ENCODE results near the gene GOLGA8M.
"Not testable (repeated sequence)": the region's sequence is repeated elsewhere in the genome, so short reads cannot be mapped to it uniquely, and the experiment has no call there.

The GOLGA8M gene

DNA sequence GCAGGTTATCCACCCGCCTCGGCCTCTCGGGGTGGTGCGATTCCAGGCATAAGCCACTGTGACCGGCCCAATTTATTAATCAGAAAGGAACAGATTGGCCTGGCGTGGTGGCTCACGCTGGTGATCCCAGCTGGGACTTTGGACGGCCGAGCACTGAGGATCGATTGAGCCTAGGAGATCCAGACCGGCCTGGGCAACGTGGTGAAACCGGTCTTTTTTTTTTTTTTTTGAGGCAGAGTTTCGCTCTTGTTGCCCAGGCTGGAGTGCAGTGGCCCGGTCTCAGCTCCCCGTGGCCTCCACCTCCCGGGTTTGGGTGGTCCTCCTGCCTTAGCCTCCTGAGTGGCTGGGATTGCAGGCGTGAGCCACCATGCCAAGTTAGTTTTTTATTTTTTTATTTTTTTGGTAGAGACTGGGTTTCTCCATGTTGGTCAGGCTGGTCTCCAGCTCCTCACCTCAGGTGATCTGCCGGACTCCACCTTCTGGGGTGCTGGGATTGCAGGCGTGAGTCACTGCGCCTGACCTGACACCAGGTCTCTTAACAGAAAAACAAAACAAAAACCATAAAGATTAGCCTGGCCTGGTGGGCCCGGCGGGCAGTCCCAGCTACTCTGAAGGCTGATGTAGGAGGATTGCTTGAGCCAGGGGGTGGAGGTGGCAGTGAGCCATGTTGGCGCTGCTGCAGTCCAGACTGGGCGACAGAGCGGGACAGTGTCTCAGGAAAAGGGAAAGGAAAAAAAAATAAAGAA is 18.0 kb downstream of the GOLGA8M start:
- H3K4me3 ChIP-seq (ENCODE audit: low read length); H3K79me2 ChIP-seq (ENCODE audit: low read length); H3K27me3 ChIP-seq (ENCODE audit: low read depth, low read length); H3K9ac ChIP-seq (ENCODE audit: low read length); H2AFZ ChIP-seq (ENCODE audit: low read depth, low read length); H3K4me2 ChIP-seq (ENCODE audit: low read length); H3K27ac ChIP-seq (ENCODE audit: low read length); H3K9me3 ChIP-seq (ENCODE audit: insufficient read depth, low read length); H3K36me3 ChIP-seq (replicated peaks; ENCODE audit: low read depth, low read length); H3K4me1 ChIP-seq (ENCODE audit: low read length); H4K20me1 ChIP-seq (ENCODE audit: insufficient read depth, low read length): not testable (repeated sequence)

DNA sequence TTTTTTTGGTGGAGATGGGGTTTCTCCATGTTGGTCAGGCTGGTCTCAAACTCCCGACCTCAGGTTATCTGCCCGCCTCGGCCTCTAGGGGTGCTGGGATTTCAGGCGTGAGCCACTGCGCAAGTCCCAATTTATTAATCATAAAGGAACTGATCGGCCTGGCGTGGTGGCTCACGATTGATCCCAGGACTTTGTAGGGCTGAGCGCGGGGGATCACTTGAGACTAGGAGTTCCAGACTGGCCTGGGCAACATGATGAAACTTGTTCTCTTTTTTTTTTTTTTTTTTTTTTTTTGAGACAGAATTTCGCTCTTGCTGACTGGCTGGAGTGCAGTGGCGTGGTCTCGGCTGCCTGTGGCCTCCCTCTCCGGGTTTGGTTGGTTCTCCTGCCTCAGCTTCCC is 19.2 kb downstream of the GOLGA8M start:
- H4K20me1 ChIP-seq (ENCODE audit: insufficient read depth, low read length); H3K36me3 ChIP-seq (replicated peaks; ENCODE audit: low read depth, low read length); H3K4me1 ChIP-seq (ENCODE audit: low read length); H3K27ac ChIP-seq (ENCODE audit: low read length); H3K4me2 ChIP-seq (ENCODE audit: low read length); H3K79me2 ChIP-seq (ENCODE audit: low read length); H3K4me3 ChIP-seq (ENCODE audit: low read length); H3K9ac ChIP-seq (ENCODE audit: low read length); H2AFZ ChIP-seq (ENCODE audit: low read depth, low read length); H3K27me3 ChIP-seq (ENCODE audit: low read depth, low read length); H3K9me3 ChIP-seq (ENCODE audit: insufficient read depth, low read length): not testable (repeated sequence)

DNA sequence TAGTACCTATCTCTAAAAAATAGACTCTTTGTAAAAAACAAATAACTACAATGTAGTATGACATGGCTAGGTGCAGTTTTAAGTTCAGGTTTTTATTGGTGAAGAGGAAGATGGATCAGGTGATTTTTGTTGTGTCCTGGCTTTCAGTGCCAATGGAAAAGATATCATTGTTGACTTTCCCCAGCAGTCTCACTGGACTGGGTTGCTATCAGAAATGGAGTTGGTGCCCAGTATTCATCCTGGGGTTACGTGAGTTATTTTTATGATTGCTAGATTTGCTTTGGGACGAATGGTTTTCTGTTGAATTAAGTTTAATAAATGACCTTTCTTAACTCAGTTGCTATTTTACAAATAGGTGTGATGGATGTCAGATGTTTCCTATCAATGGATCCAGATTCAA is 38.7 kb downstream of the GOLGA8M start:
- not testable (repeated sequence) for H3K9ac ChIP-seq (ENCODE audit: low read length); H3K4me2 ChIP-seq (ENCODE audit: low read length); H3K27ac ChIP-seq (ENCODE audit: low read length); H3K4me1 ChIP-seq (ENCODE audit: low read length); H3K79me2 ChIP-seq (ENCODE audit: low read length); H3K4me3 ChIP-seq (ENCODE audit: low read length); H4K20me1 ChIP-seq (ENCODE audit: insufficient read depth, low read length); H3K27me3 ChIP-seq (ENCODE audit: low read depth, low read length); H3K36me3 ChIP-seq (replicated peaks; ENCODE audit: low read depth, low read length); H3K9me3 ChIP-seq (ENCODE audit: insufficient read depth, low read length); H2AFZ ChIP-seq (ENCODE audit: low read depth, low read length)

DNA sequence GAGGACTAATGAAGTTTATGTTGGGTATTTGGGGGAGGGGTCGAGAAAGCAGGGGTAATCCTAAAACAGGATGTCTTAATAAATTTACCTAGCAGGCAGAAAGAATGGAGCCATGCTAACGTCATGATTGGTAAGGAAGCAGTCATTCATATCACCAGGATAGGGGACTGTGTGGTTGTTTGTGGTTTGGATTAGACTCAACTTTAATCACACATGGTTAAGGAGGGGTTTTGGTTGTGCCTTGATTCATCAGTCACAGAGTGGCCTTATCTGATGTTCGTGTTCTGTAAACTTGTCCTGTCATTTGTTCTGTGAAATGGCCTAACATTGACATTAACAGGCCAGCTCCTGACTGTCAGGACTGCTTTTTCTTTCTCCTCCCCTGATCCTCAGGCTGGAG is 40.1 kb downstream of the GOLGA8M start:
- not testable (repeated sequence) for H3K4me1 ChIP-seq (ENCODE audit: low read length); H3K9ac ChIP-seq (ENCODE audit: low read length); H4K20me1 ChIP-seq (ENCODE audit: insufficient read depth, low read length); H3K36me3 ChIP-seq (replicated peaks; ENCODE audit: low read depth, low read length); H2AFZ ChIP-seq (ENCODE audit: low read depth, low read length); H3K4me3 ChIP-seq (ENCODE audit: low read length); H3K27me3 ChIP-seq (ENCODE audit: low read depth, low read length); H3K9me3 ChIP-seq (ENCODE audit: insufficient read depth, low read length); H3K27ac ChIP-seq (ENCODE audit: low read length); H3K79me2 ChIP-seq (ENCODE audit: low read length); H3K4me2 ChIP-seq (ENCODE audit: low read length)

DNA sequence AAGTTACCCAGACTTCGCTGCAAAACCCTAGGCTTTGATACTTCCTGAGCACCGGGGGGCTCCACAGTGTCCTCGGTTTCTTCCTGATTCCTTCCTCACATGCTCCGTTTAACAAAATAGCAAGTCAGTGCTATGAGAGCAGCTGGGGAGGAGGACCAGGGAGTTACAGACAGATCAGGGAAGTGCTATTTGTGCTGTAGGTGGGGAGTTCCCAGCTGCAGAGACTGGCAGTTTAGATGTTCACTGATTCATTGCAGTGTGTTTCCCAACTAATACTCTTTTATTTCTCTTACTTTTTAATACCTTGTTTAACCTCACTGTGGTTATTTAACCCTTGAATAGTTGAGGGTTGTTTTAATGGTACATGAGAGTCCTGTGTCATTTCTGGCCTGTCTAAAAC is 45.8 kb downstream of the GOLGA8M start:
- H3K79me2 ChIP-seq (ENCODE audit: low read length); H3K4me2 ChIP-seq (ENCODE audit: low read length); H3K36me3 ChIP-seq (replicated peaks; ENCODE audit: low read depth, low read length); H3K9ac ChIP-seq (ENCODE audit: low read length); H3K27ac ChIP-seq (ENCODE audit: low read length); H3K9me3 ChIP-seq (ENCODE audit: insufficient read depth, low read length); H3K27me3 ChIP-seq (ENCODE audit: low read depth, low read length); H3K4me1 ChIP-seq (ENCODE audit: low read length); H2AFZ ChIP-seq (ENCODE audit: low read depth, low read length); H3K4me3 ChIP-seq (ENCODE audit: low read length); H4K20me1 ChIP-seq (ENCODE audit: insufficient read depth, low read length): not testable (repeated sequence)

DNA sequence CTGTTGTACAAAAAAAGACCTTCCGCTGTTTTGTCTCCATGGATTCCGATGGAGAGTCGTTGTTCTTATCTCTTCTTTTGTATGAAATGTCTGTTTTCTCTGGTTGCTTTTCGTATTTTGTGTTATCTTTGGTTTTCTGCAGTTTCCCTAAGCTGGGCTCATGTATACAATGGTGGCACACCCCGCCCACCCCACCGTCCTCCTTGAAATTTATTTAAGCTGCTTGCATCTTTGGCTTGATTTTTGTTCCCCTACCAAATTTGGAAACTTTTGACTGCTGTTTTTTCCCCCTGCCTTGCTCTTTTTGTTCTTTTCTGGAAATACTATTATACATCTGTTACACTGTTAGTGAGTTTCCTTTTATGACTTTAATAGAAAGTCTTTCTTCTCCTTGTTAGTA is 47.6 kb downstream of the GOLGA8M start:
- H2AFZ ChIP-seq (ENCODE audit: low read depth, low read length); H3K9me3 ChIP-seq (ENCODE audit: insufficient read depth, low read length); H3K4me2 ChIP-seq (ENCODE audit: low read length); H3K36me3 ChIP-seq (replicated peaks; ENCODE audit: low read depth, low read length); H3K4me1 ChIP-seq (ENCODE audit: low read length); H3K79me2 ChIP-seq (ENCODE audit: low read length); H3K27ac ChIP-seq (ENCODE audit: low read length); H4K20me1 ChIP-seq (ENCODE audit: insufficient read depth, low read length); H3K9ac ChIP-seq (ENCODE audit: low read length); H3K4me3 ChIP-seq (ENCODE audit: low read length); H3K27me3 ChIP-seq (ENCODE audit: low read depth, low read length): not testable (repeated sequence)

DNA sequence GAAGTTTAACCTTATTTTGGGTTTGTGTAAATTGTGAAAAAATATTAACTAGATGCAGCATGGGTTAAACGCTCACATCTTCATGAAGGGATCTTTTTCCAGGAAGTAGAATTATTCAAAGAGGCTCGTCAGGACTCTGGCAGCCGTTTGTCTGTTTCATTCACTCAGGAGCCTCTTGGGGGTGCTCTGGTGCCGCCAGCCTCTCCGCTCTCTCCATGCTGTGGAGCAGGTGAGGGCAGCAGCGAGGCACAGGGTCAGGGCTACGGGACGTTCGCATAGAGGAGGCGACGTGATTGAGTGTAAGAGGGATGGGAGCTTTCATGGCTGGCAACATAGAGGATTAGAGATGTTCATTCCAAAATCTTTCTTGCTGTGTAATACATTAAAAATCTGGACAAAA is 48.5 kb downstream of the GOLGA8M start:
- not testable (repeated sequence) for H3K4me2 ChIP-seq (ENCODE audit: low read length); H2AFZ ChIP-seq (ENCODE audit: low read depth, low read length); H3K4me3 ChIP-seq (ENCODE audit: low read length); H3K9me3 ChIP-seq (ENCODE audit: insufficient read depth, low read length); H3K79me2 ChIP-seq (ENCODE audit: low read length); H3K36me3 ChIP-seq (replicated peaks; ENCODE audit: low read depth, low read length); H3K4me1 ChIP-seq (ENCODE audit: low read length); H4K20me1 ChIP-seq (ENCODE audit: insufficient read depth, low read length); H3K27me3 ChIP-seq (ENCODE audit: low read depth, low read length); H3K9ac ChIP-seq (ENCODE audit: low read length); H3K27ac ChIP-seq (ENCODE audit: low read length)

DNA sequence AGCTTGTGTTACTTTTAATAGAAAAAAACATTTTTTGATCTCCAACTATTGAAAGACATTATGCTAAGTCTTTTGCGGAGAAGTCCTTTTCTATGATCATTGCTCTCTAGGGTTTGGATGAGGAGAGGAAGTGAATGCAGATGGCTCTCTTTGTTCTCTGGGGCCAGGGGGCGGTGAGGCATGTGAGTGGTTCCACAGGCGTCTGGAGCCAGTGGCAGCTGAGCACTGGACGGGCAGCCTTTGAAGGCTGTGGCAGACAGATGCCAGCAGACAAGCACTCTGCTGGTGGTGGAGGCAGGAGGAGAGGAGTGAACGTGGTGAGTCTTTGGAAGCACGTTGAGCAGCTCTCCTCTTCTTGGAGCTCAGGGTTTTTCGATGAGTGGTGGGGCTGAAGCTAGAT is 51.5 kb downstream of the GOLGA8M start:
- H3K4me2 ChIP-seq (ENCODE audit: low read length); H3K27me3 ChIP-seq (ENCODE audit: low read depth, low read length); H3K36me3 ChIP-seq (replicated peaks; ENCODE audit: low read depth, low read length); H3K4me3 ChIP-seq (ENCODE audit: low read length); H3K4me1 ChIP-seq (ENCODE audit: low read length); H2AFZ ChIP-seq (ENCODE audit: low read depth, low read length); H3K79me2 ChIP-seq (ENCODE audit: low read length); H3K9me3 ChIP-seq (ENCODE audit: insufficient read depth, low read length); H3K9ac ChIP-seq (ENCODE audit: low read length); H3K27ac ChIP-seq (ENCODE audit: low read length); H4K20me1 ChIP-seq (ENCODE audit: insufficient read depth, low read length): not testable (repeated sequence)

DNA sequence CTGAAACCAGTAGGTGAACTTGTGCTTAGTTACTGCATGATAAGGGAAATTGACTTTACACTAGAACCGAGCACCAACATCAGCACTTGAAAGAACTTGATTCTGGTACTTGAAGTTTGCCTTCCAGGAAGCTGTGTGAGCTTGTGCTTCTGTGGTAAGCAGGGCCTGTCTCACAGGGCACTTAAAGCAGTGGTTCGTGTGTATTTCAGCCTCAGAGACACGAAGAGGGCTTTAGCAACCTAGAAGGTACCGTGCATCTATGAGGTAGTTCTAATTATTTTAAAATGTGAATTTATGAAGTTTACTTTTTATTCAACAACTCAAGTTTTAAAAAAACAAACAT is 56.2 kb downstream of the GOLGA8M start:
- H3K27ac ChIP-seq (ENCODE audit: low read length); H3K9me3 ChIP-seq (ENCODE audit: insufficient read depth, low read length); H3K36me3 ChIP-seq (replicated peaks; ENCODE audit: low read depth, low read length); H3K4me3 ChIP-seq (ENCODE audit: low read length); H3K79me2 ChIP-seq (ENCODE audit: low read length); H3K9ac ChIP-seq (ENCODE audit: low read length); H3K4me2 ChIP-seq (ENCODE audit: low read length); H2AFZ ChIP-seq (ENCODE audit: low read depth, low read length); H3K4me1 ChIP-seq (ENCODE audit: low read length); H4K20me1 ChIP-seq (ENCODE audit: insufficient read depth, low read length); H3K27me3 ChIP-seq (ENCODE audit: low read depth, low read length): not testable (repeated sequence)

DNA sequence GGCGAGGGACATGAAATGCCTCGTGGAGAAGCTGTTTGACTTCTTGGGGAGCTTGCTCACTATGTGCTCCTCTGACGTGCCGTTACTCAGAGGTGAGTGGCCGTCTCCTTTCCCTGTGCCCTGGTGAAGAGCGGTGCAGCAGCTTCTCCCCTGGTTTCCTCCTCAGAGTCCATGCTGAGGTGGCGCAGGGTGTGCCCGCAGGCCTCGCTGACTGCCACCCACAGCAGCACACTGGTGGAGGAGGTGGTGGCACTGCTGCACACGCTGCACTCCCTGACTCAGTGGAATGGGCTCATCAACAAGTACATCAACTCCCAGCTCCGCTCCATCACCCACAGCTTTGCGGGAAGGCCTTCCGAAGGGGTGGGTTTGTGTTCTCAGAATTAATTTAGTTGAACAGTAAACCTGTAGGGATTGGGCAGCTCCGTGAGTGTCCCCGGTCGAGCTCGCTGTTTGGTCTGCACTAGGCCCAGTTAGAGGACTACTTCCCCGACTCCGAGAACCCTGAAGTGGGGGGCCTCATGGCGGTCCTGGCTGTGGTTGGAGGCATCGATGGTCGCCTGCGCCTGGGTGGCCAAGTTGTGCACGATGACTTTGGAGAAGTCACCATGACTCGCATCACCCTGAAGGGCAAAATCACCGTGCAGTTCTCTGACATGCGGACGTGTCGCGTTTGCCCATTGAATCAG is 56.7 kb downstream of the GOLGA8M start:
- not testable (repeated sequence) for H3K27ac ChIP-seq (ENCODE audit: low read length); H3K9ac ChIP-seq (ENCODE audit: low read length); H4K20me1 ChIP-seq (ENCODE audit: insufficient read depth, low read length); H2AFZ ChIP-seq (ENCODE audit: low read depth, low read length); H3K27me3 ChIP-seq (ENCODE audit: low read depth, low read length); H3K4me2 ChIP-seq (ENCODE audit: low read length); H3K36me3 ChIP-seq (replicated peaks; ENCODE audit: low read depth, low read length); H3K4me1 ChIP-seq (ENCODE audit: low read length); H3K79me2 ChIP-seq (ENCODE audit: low read length); H3K4me3 ChIP-seq (ENCODE audit: low read length); H3K9me3 ChIP-seq (ENCODE audit: insufficient read depth, low read length)
